Smooth muscle cell of the pulmonary artery (primary cell): ENCODE results near the gene PDE1A. TPM values are rescaled to one million over a fixed set of nuclear protein-coding genes. Genes with fewer than 3 reads are reported as not detected.

Source experiments
- total RNA-seq: library from RNA; depleted of rRNA; stranded (reverse); fragments of >200 nt; gene quantifications from 2 replicates; pipeline ENCODE4 v1.2.3, GENCODE V29; 2014

The PDE1A gene
- 9.7 and 108 TPM in 2 replicates for total RNA-seq

DNA sequence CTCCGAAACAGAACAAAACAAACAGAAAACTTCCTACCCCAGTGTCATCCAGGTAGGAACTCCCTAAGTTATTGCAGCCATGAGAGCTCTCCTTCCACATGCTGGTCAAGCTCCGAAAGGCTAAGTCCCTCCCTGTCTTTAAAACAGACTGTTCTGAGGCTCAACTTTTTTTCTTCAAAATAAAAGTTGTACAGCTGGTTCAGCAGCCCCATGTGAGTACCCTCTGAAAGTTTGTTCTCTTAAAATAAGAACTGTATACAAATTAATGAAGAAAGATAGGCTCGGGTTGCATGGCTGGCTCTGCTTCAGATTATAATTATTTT is at the start of gene PDE1A:
PDE1A (minus strand) TSS at position 119 of the 323 bp plus-strand sequence.

